HL-60/S4 treated with phorbol 12-myristate 13-acetate at 8.2 ng/mL for 4 days and 3 days (cell line): ENCODE results near the gene CLEC2D.
"Not testable (repeated sequence)": the region's sequence is repeated elsewhere in the genome, so short reads cannot be mapped to it uniquely, and the experiment has no call there.

Experiments
- in situ Hi-C: fragments of 300-500 bp; cut with MboI; formaldehyde crosslinking; loops from 2 replicates; pipeline ENCODE4 v1.15.0; 2022; ENCODE audit warnings: low sequenced_read_pairs

Gene CLEC2D

GRCh38 chr12:9649532-9649940 lies 20.0 kb upstream of the CLEC2D start:
- in situ Hi-C loops = loop anchor here (25.0 kb wide), 1 partner anchor 88 kb away; the partner anchor contains the start of gene CLECL1

GRCh38 chr12:9650151-9650576 lies 19.3 kb upstream of the CLEC2D start:
- in situ Hi-C loops = no loop called here

- in situ Hi-C loops = no loop called here
These were observed 18.2 kb upstream of the CLEC2D start for GRCh38 chr12:9651265-9651729.

GRCh38 chr12:9660046-9660445 lies 9.5 kb upstream of the CLEC2D start:
- in situ Hi-C loops = no loop called here

GRCh38 chr12:9661720-9662119 lies 7.8 kb upstream of the CLEC2D start:
- in situ Hi-C loops = no loop called here

GRCh38 chr12:9662488-9662887 lies 7.0 kb upstream of the CLEC2D start:
- in situ Hi-C loops = no loop called here

GRCh38 chr12:9667403-9668160 lies 1.9 kb upstream of the CLEC2D start:
- in situ Hi-C loops = no loop called here

- in situ Hi-C loops = no loop called here
These were observed 1.1 kb upstream of the CLEC2D start for GRCh38 chr12:9668161-9669018.

- in situ Hi-C loops = no loop called here
These were observed 540 bp upstream of the CLEC2D start for GRCh38 chr12:9669019-9669326.

GRCh38 chr12:9672340-9672739 lies 2.8 kb downstream of the CLEC2D start:
- in situ Hi-C loops = not testable (repeated sequence)

- in situ Hi-C loops = no loop called here
These were observed 4.1 kb downstream of the CLEC2D start for GRCh38 chr12:9673404-9674225.

- in situ Hi-C loops = no loop called here
These were observed 4.7 kb downstream of the CLEC2D start for GRCh38 chr12:9674226-9674590.

GRCh38 chr12:9682508-9682907 lies 13.0 kb downstream of the CLEC2D start:
- in situ Hi-C loops = not testable (repeated sequence)

GRCh38 chr12:9682949-9683348 lies 13.4 kb downstream of the CLEC2D start:
- in situ Hi-C loops = not testable (repeated sequence)

- in situ Hi-C loops = not testable (repeated sequence)
These were observed 15.9 kb downstream of the CLEC2D start for GRCh38 chr12:9685366-9685765.

GRCh38 chr12:9685915-9686314 lies 16.4 kb downstream of the CLEC2D start:
- in situ Hi-C loops = no loop called here

GRCh38 chr12:9687228-9687627 lies 17.7 kb downstream of the CLEC2D start:
- in situ Hi-C loops = no loop called here

- in situ Hi-C loops = no loop called here
These were observed 23.4 kb downstream of the CLEC2D start for GRCh38 chr12:9692909-9693308.

- in situ Hi-C loops = no loop called here
These were observed 24.7 kb downstream of the CLEC2D start for GRCh38 chr12:9694241-9694640.

- in situ Hi-C loops = not testable (repeated sequence)
These were observed 25.6 kb downstream of the CLEC2D start for GRCh38 chr12:9695150-9695549.

GRCh38 chr12:9695661-9696060 lies 26.1 kb downstream of the CLEC2D start:
- in situ Hi-C loops = not testable (repeated sequence)
